Measurements from ENCODE around the gene JMJD7. TPM values are rescaled to one million over a fixed set of nuclear protein-coding genes. Genes with fewer than 3 reads are reported as not detected.

The JMJD7 gene
- total RNA-seq, result 10 to 100 TPM in 1 of 2 donors, 1 to 10 TPM in 1; 7.8 to 11.8 TPM

DNA sequence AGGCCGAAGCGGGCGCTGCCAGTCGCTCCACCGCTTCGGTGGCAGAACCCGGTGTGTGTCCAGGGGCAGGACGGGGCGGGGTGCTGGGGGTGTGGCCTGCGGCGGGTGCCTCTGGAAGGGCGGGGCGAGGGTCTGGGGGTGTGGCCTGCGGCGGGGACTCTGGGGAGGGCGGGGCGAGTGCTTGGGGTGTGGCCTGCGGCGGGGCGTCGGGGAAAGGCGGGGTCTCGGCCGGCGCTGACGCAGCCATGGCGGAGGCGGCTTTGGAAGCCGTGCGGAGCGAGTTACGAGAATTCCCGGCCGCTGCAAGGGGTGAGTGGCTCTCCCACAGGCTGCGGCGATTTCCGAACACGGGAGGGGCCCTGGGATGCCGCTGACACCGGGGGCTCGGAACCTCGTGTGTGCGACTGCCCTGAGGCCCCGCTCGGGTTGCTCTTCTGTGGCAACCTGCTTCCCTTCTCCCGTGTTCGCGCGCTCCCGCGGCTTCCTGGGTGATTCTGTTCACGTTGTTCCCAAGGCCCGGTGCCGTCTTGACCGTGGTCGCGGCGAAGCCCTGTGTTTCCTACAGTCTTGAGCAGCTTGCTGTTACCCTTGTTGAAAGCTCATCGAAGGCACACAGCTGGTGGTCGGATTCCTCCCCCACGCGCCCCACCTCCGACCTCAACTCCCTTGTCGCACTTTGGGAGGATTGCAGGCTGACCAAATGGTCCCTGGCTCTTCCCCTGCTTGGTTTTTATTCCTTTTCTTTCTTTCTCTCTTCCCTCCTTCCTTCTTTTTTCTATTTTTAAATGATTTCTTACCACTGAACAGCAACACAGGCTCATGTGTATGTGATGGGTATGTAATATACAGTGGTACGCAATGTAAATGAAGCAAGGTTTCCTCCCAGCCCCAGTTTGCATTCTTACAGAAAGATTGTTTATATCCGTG lies at the start of gene JMJD7:
JMJD7 (plus strand) TSS at position 213 of the 927 bp plus-strand sequence; CDS start at position 246, 33 bp downstream.
- intact Hi-C loops (cut with DNase I), result no loop called here
- TF ChIP-seq, protein P1, sequence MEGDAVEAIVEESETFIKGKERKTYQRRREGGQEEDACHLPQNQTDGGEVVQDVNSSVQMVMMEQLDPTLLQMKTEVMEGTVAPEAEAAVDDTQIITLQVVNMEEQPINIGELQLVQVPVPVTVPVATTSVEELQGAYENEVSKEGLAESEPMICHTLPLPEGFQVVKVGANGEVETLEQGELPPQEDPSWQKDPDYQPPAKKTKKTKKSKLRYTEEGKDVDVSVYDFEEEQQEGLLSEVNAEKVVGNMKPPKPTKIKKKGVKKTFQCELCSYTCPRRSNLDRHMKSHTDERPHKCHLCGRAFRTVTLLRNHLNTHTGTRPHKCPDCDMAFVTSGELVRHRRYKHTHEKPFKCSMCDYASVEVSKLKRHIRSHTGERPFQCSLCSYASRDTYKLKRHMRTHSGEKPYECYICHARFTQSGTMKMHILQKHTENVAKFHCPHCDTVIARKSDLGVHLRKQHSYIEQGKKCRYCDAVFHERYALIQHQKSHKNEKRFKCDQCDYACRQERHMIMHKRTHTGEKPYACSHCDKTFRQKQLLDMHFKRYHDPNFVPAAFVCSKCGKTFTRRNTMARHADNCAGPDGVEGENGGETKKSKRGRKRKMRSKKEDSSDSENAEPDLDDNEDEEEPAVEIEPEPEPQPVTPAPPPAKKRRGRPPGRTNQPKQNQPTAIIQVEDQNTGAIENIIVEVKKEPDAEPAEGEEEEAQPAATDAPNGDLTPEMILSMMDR (IDR thresholded peaks at IDR 0.05), result no peak
- DNase-seq, result peak; percentile 98
- Histone ChIP-seq H3K27me3 (no peaks in the 10 kb centered on the region), H3K36me3 (no peaks in the 10 kb centered on the region), H3K4me3 (peak within 1 kb of the TSS; percentile 69), H3K4me1 (peaks cover 7% of the 10 kb centered on the region), H3K9ac (ENCODE audit: low read depth in 2 of 2, low read length in 2 of 2) (peak within 1 kb of the TSS; percentile 81 to 97), H3K9me3 (no peaks in the 10 kb centered on the region), H3K27ac (peak within 1 kb of the TSS; percentile 49)

DNA sequence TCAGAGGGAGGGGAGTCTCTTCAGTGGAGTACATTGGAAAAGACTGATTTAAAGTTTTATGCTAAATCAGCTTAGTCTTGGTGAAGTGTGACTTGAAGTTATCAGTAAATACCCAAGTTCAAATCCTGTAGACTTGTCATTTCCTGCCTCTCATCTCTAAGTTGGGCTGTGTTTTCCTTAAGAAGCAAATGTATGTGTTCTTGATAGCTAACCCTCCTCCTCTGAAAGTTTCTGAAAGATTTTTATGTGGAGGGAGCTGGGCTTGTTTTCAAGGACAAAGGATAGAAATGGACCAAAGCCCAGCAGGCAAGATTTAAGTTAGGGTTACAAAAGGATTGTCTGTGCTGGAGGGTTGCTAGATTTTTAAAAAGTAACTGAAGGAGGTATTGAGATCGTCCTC lies 49.4 kb upstream of the JMJD7 start:
- Histone ChIP-seq H3K27ac (no peak overlapping the region), H3K4me3 (no peak overlapping the region), H3K9ac (ENCODE audit: low read depth in 2 of 2, low read length in 2 of 2) (no peak overlapping the region), H3K4me1 (peaks cover 4% of the 10 kb centered on the region), H3K27me3 (no peaks in the 10 kb centered on the region), H3K36me3 (no peaks in the 10 kb centered on the region), H3K9me3 (no peaks in the 10 kb centered on the region)
- TF ChIP-seq, protein P1 (IDR thresholded peaks at IDR 0.05), result no peak
- no peak for DNase-seq
- intact Hi-C loops (cut with DNase I), result no loop called here

DNA sequence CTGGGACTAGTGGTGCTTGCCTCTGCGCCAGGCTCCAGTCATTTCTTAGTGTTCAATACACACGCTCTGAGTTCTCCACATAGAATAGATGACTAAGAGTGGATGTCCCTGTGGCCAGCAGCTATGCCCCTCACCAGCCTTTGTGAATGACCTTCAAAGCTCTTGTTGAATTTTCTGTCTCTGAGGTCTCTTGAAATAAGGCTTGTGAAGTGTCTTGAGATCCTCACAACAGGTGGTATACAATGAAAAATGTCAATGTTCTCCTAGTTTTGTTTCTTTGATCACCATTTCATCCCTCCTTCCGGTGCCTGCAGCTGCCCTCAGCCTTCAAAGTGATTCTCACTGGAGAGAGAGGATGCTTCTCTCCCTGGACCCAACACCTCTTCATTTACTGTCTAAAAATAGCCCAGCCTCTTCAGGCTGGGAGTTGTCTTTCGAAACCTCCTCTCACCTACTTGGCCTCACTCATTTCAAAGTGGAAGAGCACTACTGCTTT lies 48.2 kb upstream of the JMJD7 start:
- H3K4me3 ChIP-seq, result no peak overlapping the region
- TF ChIP-seq, protein P1 (IDR thresholded peaks at IDR 0.05), result no peak
- no peak overlapping the region for H3K27ac ChIP-seq
- intact Hi-C loops (cut with DNase I), result no loop called here
- no peaks in the 10 kb centered on the region for H3K36me3 ChIP-seq
- no peak overlapping the region for H3K9ac ChIP-seq (ENCODE audit: low read depth in 2 of 2, low read length in 2 of 2)
- peaks cover 4% of the 10 kb centered on the region for H3K4me1 ChIP-seq
- no peaks in the 10 kb centered on the region for H3K27me3 ChIP-seq
- no peak for DNase-seq
- no peaks in the 10 kb centered on the region for H3K9me3 ChIP-seq

DNA sequence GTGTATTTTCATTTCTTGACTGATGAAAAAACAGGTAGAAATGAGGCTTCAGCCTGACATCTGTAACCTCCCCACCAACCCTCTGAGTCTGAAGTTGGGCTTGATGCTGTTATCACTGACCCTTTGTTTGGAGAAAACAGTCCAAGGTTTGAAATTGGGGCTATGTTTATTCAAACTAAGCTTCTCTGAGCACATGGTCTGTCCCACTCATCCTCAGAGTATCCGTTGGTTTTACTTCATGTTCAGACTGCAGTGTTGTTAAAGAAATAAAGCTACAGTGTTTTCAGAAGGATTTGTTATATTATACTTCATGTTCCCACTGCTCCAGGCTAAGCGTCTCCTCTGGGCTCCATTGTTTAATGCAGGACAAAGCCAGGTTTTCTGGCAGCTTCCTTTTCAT lies 47.6 kb upstream of the JMJD7 start:
- Histone ChIP-seq H3K27ac (no peak overlapping the region), H3K27me3 (no peaks in the 10 kb centered on the region), H3K9ac (ENCODE audit: low read depth in 2 of 2, low read length in 2 of 2) (no peak overlapping the region), H3K4me1 (peaks cover 4% of the 10 kb centered on the region), H3K9me3 (no peaks in the 10 kb centered on the region), H3K4me3 (no peak overlapping the region), H3K36me3 (no peaks in the 10 kb centered on the region)
- TF ChIP-seq, protein P1 (IDR thresholded peaks at IDR 0.05), result no peak
- intact Hi-C loops (cut with DNase I), result no loop called here
- no peak for DNase-seq

DNA sequence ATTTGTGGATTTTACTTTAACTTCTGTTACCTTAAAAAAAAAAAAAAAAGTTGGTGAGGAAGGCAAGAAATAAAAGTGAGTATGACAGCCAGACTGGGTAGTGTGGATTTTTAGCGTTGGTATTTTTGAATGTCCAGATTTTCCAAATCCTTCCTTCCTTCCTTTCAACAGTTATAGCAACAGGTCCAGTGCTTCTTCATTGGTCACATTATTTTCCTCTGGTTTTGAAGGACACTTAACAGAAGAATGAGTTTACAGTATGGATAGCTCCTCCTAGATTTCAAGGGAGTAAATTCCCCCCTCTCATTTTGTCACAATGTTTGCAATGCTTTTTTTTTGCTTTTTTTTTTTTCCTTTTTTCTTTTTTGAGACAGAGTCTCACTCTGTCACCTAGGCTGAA lies 47.2 kb upstream of the JMJD7 start:
- TF ChIP-seq, protein P1 (IDR thresholded peaks at IDR 0.05), result no peak
- Histone ChIP-seq H3K27me3 (no peaks in the 10 kb centered on the region), H3K9ac (ENCODE audit: low read depth in 2 of 2, low read length in 2 of 2) (no peak overlapping the region), H3K4me1 (peaks cover 1% of the 10 kb centered on the region), H3K36me3 (no peaks in the 10 kb centered on the region), H3K27ac (no peak overlapping the region), H3K9me3 (no peaks in the 10 kb centered on the region), H3K4me3 (no peak overlapping the region)
- no peak for DNase-seq
- intact Hi-C loops (cut with DNase I), result no loop called here
